ENCODE measurements around the gene FTO. TPM values are rescaled to one million over a fixed set of nuclear protein-coding genes. Genes with fewer than 3 reads are reported as not detected.

The FTO gene
- total RNA-seq, 1 experiment from 2014 or later, result 78.3 TPM

GRCh38 chr16:54191592-54191991 is 487.6 kb downstream of the FTO start:
- Mint-ChIP-seq H3K4me3 (ENCODE audit: unreplicated experiment) (no peak overlapping the region), H3K9me3 (ENCODE audit: unreplicated experiment) (no peaks in the 10 kb centered on the region), H3K27me3 (ENCODE audit: insufficient read depth, unreplicated experiment) (no peaks in the 10 kb centered on the region), H3K4me1 (ENCODE audit: low read depth, unreplicated experiment) (peaks cover 11% of the 10 kb centered on the region), H3K36me3 (ENCODE audit: insufficient read depth, unreplicated experiment) (no peaks in the 10 kb centered on the region), H3K27ac (ENCODE audit: unreplicated experiment) (no peak overlapping the region)
- BruUV-seq (replicated peaks), result no TSS peak
- Histone ChIP-seq H3K36me3 (ENCODE audit: control insufficient read depth, insufficient read depth, low read length) (no peaks in the 10 kb centered on the region), H3K9me3 (no peaks in the 10 kb centered on the region), H3K4me1 (no peaks in the 10 kb centered on the region), H3K4me3 (ENCODE audit: low read depth, low read length) (no peak overlapping the region), H3K27me3 (replicated peaks; ENCODE audit: control insufficient read depth, insufficient read depth, low read length) (no peaks in the 10 kb centered on the region)
- DNase-seq, result no peak
- no peak for TF ChIP-seq CTCF (IDR thresholded peaks at IDR 0.05; ENCODE audit: insufficient read depth in 1 of 2, low read depth in 1 of 2, low read length in 1 of 2, severe bottlenecking in 1 of 2, unreplicated experiment in 1 of 2)
- ChIA-PET CTCF (interaction anchor here (1.1 kb wide), 1 partner anchor 11 kb away, joined by 4 read pairs; no protein-coding TSS in a partner anchor), POLR2A (no interaction called here)
- intact Hi-C loops (cut with micrococcal nuclease; ENCODE audit: unreplicated experiment), result no loop called here

- intact Hi-C loops (cut with micrococcal nuclease; ENCODE audit: unreplicated experiment), result no loop called here
- TF ChIP-seq CTCF (IDR thresholded peaks at IDR 0.05; ENCODE audit: insufficient read depth in 1 of 2, low read depth in 1 of 2, low read length in 1 of 2, severe bottlenecking in 1 of 2, unreplicated experiment in 1 of 2), result no peak
- Mint-ChIP-seq H3K4me3 (ENCODE audit: unreplicated experiment) (no peak overlapping the region), H3K9me3 (ENCODE audit: unreplicated experiment) (no peaks in the 10 kb centered on the region), H3K36me3 (ENCODE audit: insufficient read depth, unreplicated experiment) (no peaks in the 10 kb centered on the region), H3K27ac (ENCODE audit: unreplicated experiment) (no peak overlapping the region), H3K27me3 (ENCODE audit: insufficient read depth, unreplicated experiment) (no peaks in the 10 kb centered on the region), H3K4me1 (ENCODE audit: low read depth, unreplicated experiment) (peaks cover 11% of the 10 kb centered on the region)
- H3K36me3 ChIP-seq (ENCODE audit: control insufficient read depth, insufficient read depth, low read length), result no peaks in the 10 kb centered on the region
- no peak overlapping the region for H3K4me3 ChIP-seq (ENCODE audit: low read depth, low read length)
- no TSS peak for BruUV-seq (replicated peaks)
- CTCF ChIA-PET, result no interaction called here
- POLR2A ChIA-PET, result no interaction called here
- no peak for DNase-seq
- no peaks in the 10 kb centered on the region; the same call in 1 of the 2 replicates for H3K9me3 ChIP-seq
- H3K4me1 ChIP-seq, result no peaks in the 10 kb centered on the region
- H3K27me3 ChIP-seq (replicated peaks; ENCODE audit: control insufficient read depth, insufficient read depth, low read length), result no peaks in the 10 kb centered on the region
Measured at GRCh38 chr16:54193013-54193664, 489.2 kb downstream of the FTO start.

GRCh38 chr16:54193665-54194333 is 489.8 kb downstream of the FTO start:
- TF ChIP-seq CTCF (IDR thresholded peaks at IDR 0.05; ENCODE audit: insufficient read depth in 1 of 2, low read depth in 1 of 2, low read length in 1 of 2, severe bottlenecking in 1 of 2, unreplicated experiment in 1 of 2), result peak; percentile 65 to 72
- no peaks in the 10 kb centered on the region for H3K4me1 ChIP-seq
- no peaks in the 10 kb centered on the region for H3K36me3 ChIP-seq (ENCODE audit: control insufficient read depth, insufficient read depth, low read length)
- DNase-seq, result peak; percentile 69 to 76
- H3K4me3 ChIP-seq (ENCODE audit: low read depth, low read length), result no peak overlapping the region
- ChIA-PET POLR2A (no interaction called here), CTCF (no interaction called here)
- Mint-ChIP-seq H3K27ac (ENCODE audit: unreplicated experiment) (no peak overlapping the region), H3K27me3 (ENCODE audit: insufficient read depth, unreplicated experiment) (no peaks in the 10 kb centered on the region), H3K9me3 (ENCODE audit: unreplicated experiment) (no peaks in the 10 kb centered on the region), H3K4me1 (ENCODE audit: low read depth, unreplicated experiment) (peaks cover 11% of the 10 kb centered on the region), H3K4me3 (ENCODE audit: unreplicated experiment) (no peak overlapping the region), H3K36me3 (ENCODE audit: insufficient read depth, unreplicated experiment) (no peaks in the 10 kb centered on the region)
- BruUV-seq (replicated peaks), result no TSS peak
- intact Hi-C loops (cut with micrococcal nuclease; ENCODE audit: unreplicated experiment), result no loop called here
- no peaks in the 10 kb centered on the region; the same call in 1 of the 2 replicates for H3K9me3 ChIP-seq
- H3K27me3 ChIP-seq (replicated peaks; ENCODE audit: control insufficient read depth, insufficient read depth, low read length), result no peaks in the 10 kb centered on the region
